ENCODE measurements around the gene SMCO3. TPM values are rescaled to one million over a fixed set of nuclear protein-coding genes. Genes with fewer than 3 reads are reported as not detected.

SMCO3 gene
- total RNA-seq, 2 donors from 2014 or later = 2.2 TPM; not detected in 1

- no peak overlapping the region for H3K27ac ChIP-seq
- no peak overlapping the region for H3K4me3 ChIP-seq
- WGBS = 95% methylated on average over 2 of the region's 2 CpGs
- H3K4me1 ChIP-seq (replicated peaks) = no peaks in the 10 kb centered on the region
- TF ChIP-seq POLR2A (IDR thresholded peaks at IDR 0.05) = no peak
- TF ChIP-seq POLR2AphosphoS5 (IDR thresholded peaks at IDR 0.05) = no peak
- TF ChIP-seq CTCF (IDR thresholded peaks at IDR 0.05) = no peak
- H3K36me3 ChIP-seq = peaks cover 0 to 7% of the 10 kb centered on the region in 2 donors
- intact Hi-C loops (cut with DNase I) = no loop called here
- no peaks in the 10 kb centered on the region for H3K9me3 ChIP-seq
- no peaks in the 10 kb centered on the region for H3K27me3 ChIP-seq (replicated peaks; ENCODE audit: insufficient read depth)
- DNase-seq (ENCODE audit: low spot score) = no peak
Measured at GRCh38 chr12:14784471-14784870, 29.5 kb downstream of the SMCO3 start.

GRCh38 chr12:14782756-14783155 is 31.2 kb downstream of the SMCO3 start:
- no peaks in the 10 kb centered on the region for H3K27me3 ChIP-seq (replicated peaks; ENCODE audit: insufficient read depth)
- H3K27ac ChIP-seq = no peak overlapping the region
- H3K36me3 ChIP-seq = no peaks in the 10 kb centered on the region
- intact Hi-C loops (cut with DNase I) = no loop called here
- H3K9me3 ChIP-seq = no peaks in the 10 kb centered on the region
- no peaks in the 10 kb centered on the region for H3K4me1 ChIP-seq (replicated peaks)
- no peak for TF ChIP-seq POLR2A (IDR thresholded peaks at IDR 0.05)
- no peak for TF ChIP-seq CTCF (IDR thresholded peaks at IDR 0.05)
- TF ChIP-seq POLR2AphosphoS5 (IDR thresholded peaks at IDR 0.05) = no peak
- no peak overlapping the region for H3K4me3 ChIP-seq
- no peak for DNase-seq (ENCODE audit: low spot score)

GRCh38 chr12:14781563-14781962 is 32.4 kb downstream of the SMCO3 start:
- DNase-seq (ENCODE audit: low spot score) = no peak
- 32% methylated on average over 2 of the region's 2 CpGs for whole genome bisulfite sequencing
- Histone ChIP-seq H3K36me3 (no peaks in the 10 kb centered on the region), H3K9me3 (no peaks in the 10 kb centered on the region), H3K4me3 (no peak overlapping the region), H3K27me3 (replicated peaks; ENCODE audit: insufficient read depth) (no peaks in the 10 kb centered on the region), H3K27ac (no peak overlapping the region), H3K4me1 (replicated peaks) (no peaks in the 10 kb centered on the region)
- intact Hi-C loops (cut with DNase I) = no loop called here
- TF ChIP-seq POLR2AphosphoS5 (IDR thresholded peaks at IDR 0.05) (peak; percentile 37), CTCF (IDR thresholded peaks at IDR 0.05) (no peak)

- no peaks in the 10 kb centered on the region for H3K9me3 ChIP-seq
- H3K4me1 ChIP-seq (replicated peaks) = no peaks in the 10 kb centered on the region
- no peaks in the 10 kb centered on the region for H3K27me3 ChIP-seq (replicated peaks; ENCODE audit: insufficient read depth)
- H3K27ac ChIP-seq = no peak overlapping the region
- no peak for DNase-seq (ENCODE audit: low spot score)
- no peak overlapping the region for H3K4me3 ChIP-seq
- 88% methylated on average over 3 of the region's 3 CpGs for WGBS
- no peaks in the 10 kb centered on the region for H3K36me3 ChIP-seq
- intact Hi-C loops (cut with DNase I) = no loop called here
- TF ChIP-seq POLR2A (IDR thresholded peaks at IDR 0.05) (no peak), CTCF (IDR thresholded peaks at IDR 0.05) (no peak), POLR2AphosphoS5 (IDR thresholded peaks at IDR 0.05) (no peak)
Measured at GRCh38 chr12:14780859-14781258, 33.1 kb downstream of the SMCO3 start.

GRCh38 chr12:14779834-14780233 is 34.1 kb downstream of the SMCO3 start:
- Histone ChIP-seq H3K36me3 (no peaks in the 10 kb centered on the region), H3K9me3 (no peaks in the 10 kb centered on the region), H3K27ac (no peak overlapping the region), H3K27me3 (replicated peaks; ENCODE audit: insufficient read depth) (no peaks in the 10 kb centered on the region), H3K4me1 (replicated peaks) (no peaks in the 10 kb centered on the region), H3K4me3 (no peak overlapping the region)
- 100% methylated on average over 2 of the region's 2 CpGs for WGBS
- DNase-seq (ENCODE audit: low spot score) = no peak
- TF ChIP-seq POLR2A (IDR thresholded peaks at IDR 0.05) (no peak), POLR2AphosphoS5 (IDR thresholded peaks at IDR 0.05) (no peak), CTCF (IDR thresholded peaks at IDR 0.05) (no peak)
- intact Hi-C loops (cut with DNase I) = loop anchor here (10.0 kb wide), 1 partner anchor 1005 kb away; the partner anchor contains the start of gene EPS8
